Endodermal cell (in vitro differentiated cells): Measurements from ENCODE around the gene FAM216A. TPM values are rescaled to one million over a fixed set of nuclear protein-coding genes. Genes with fewer than 3 reads are reported as not detected.

Source experiments
- DNase-seq: peaks from one replicate; pipeline ENCODE4 v3.0.0-alpha.2; 2017
- H3K27ac ChIP-seq: 2 replicates; pipeline ENCODE4 v1.5.1; 2013; ENCODE audit warnings: mild to moderate bottlenecking, low read depth, low read length, moderate library complexity
- H3K27me3 ChIP-seq: 2 replicates; pipeline ENCODE4 v1.6.1; 2013; ENCODE audit warnings: mild to moderate bottlenecking, low read length, moderate library complexity; ENCODE audit not compliant: insufficient read depth, control insufficient read depth, poor library complexity, severe bottlenecking
- H3K36me3 ChIP-seq: 2 replicates; pipeline ENCODE4 v1.7.0; 2013; ENCODE audit warnings: mild to moderate bottlenecking, low read length, moderate library complexity; ENCODE audit not compliant: control insufficient read depth, insufficient read depth
- H3K4me1 ChIP-seq: one replicate; pipeline ENCODE4 v1.7.0; 2013; ENCODE audit warnings: low read length; ENCODE audit not compliant: control insufficient read depth, insufficient read depth
- H3K4me3 ChIP-seq: 2 replicates; pipeline ENCODE4 v1.5.1; 2013; ENCODE audit warnings: mild to moderate bottlenecking, low read length, moderate library complexity
- H3K9ac ChIP-seq: 2 replicates; pipeline ENCODE4 v1.6.1; 2013; ENCODE audit warnings: mild to moderate bottlenecking, low read length, moderate library complexity; ENCODE audit not compliant: poor library complexity, severe bottlenecking; ENCODE audit errors: extremely low read depth
- H3K9me3 ChIP-seq: 2 replicates; pipeline ENCODE4 v1.6.1; 2013; ENCODE audit warnings: mild to moderate bottlenecking, low read length, moderate library complexity; ENCODE audit not compliant: control insufficient read depth
- H3K27ac Mint-ChIP-seq: 2 replicates; pipeline ENCODE4 v1.8.0; 2020; ENCODE audit warnings: mixed read lengths
- H3K27me3 Mint-ChIP-seq: 2 replicates; pipeline ENCODE4 v1.8.0; 2021; ENCODE audit warnings: mild to moderate bottlenecking, mixed read lengths; ENCODE audit not compliant: insufficient read depth
- H3K36me3 Mint-ChIP-seq: 2 replicates; pipeline ENCODE4 v1.8.0; 2020; ENCODE audit warnings: low read depth, mixed read lengths
- H3K4me1 Mint-ChIP-seq: 2 replicates; pipeline ENCODE4 v1.8.0; 2020; ENCODE audit warnings: mixed read lengths
- H3K4me3 Mint-ChIP-seq: 2 replicates; pipeline ENCODE4 v1.8.0; 2020; ENCODE audit warnings: mild to moderate bottlenecking, moderate library complexity, mixed read lengths
- H3K9me3 Mint-ChIP-seq: 2 replicates; pipeline ENCODE4 v1.8.0; 2020; ENCODE audit warnings: mild to moderate bottlenecking, mixed read lengths
- CTCF ChIP-seq: fragments of 200-600 bp; sonication (generic); conservative IDR thresholded peaks from 2 replicates; pipeline ENCODE4 v1.5.0; 2021; ENCODE audit warnings: antibody characterized with exemption, mild to moderate bottlenecking
- WGBS, 2 experiments: methylation state at CpG; one replicate each; pipeline versions ENCODE4 v1.1.5 to v1.1.7; 2013; ENCODE audit warnings: missing lambda C conversion rate in 2 of 2, mixed read lengths in 1 of 2; ENCODE audit not compliant: insufficient coverage in 1 of 2, insufficient read length in 1 of 2; 5-methylcytosine and 5-hydroxymethylcytosine counted together
- total RNA-seq, 2 donors: library from RNA; stranded (reverse); fragmentation: NEBNext Ultra II Directional in 1 of 2; extraction: Animal tissue kit (Norgen Biotek cat#: 25700) in 1 of 2; gene quantifications; 2 replicates in 1 of 2; 3 replicates in 1 of 2; pipeline ENCODE4 v1.2.1, GENCODE V29; 2021

FAM216A gene
- total RNA-seq, 2 donors from 2014 or later, result 5.5 to 7.2 TPM

- DNase-seq, result no peak
- Mint-ChIP-seq H3K4me3 (no peak overlapping the region), H3K27me3 (peaks cover 19% of the 10 kb centered on the region), H3K27ac (no peak overlapping the region), H3K9me3 (peaks cover 12% of the 10 kb centered on the region), H3K36me3 (no peaks in the 10 kb centered on the region), H3K4me1 (no peaks in the 10 kb centered on the region)
- Histone ChIP-seq H3K36me3 (peaks cover 10% of the 10 kb centered on the region), H3K27me3 (no peaks in the 10 kb centered on the region), H3K4me3 (no peak overlapping the region), H3K27ac (no peak overlapping the region), H3K4me1 (no peaks in the 10 kb centered on the region), H3K9ac (no peak overlapping the region), H3K9me3 (peaks cover 7% of the 10 kb centered on the region)
- no CpG with 5 or more reads among the region's 1 CpG for whole genome bisulfite sequencing, 2 experiments
- no peak for TF ChIP-seq CTCF
Observed at GRCh38 chr12:110503432-110503831, 34.8 kb downstream of the FAM216A start.

DNA sequence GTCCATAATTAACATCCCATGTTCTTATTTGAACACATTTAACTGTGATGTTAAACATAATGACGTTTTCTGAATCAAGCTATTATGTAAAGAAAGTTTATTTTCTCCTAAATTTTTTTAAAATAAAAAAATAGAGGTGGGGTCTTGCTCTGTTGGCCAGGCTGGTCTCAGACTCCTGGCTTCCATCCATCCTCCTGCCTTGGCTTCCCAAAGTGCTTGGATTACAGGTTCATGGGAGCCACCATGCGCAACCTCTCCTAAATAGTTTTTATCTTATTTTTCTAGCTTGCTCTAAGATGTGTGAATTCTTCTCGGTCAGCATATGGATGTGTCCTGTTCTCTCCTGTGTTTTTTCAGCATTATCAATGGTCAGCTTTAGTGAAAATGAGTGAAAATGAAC, 36.7 kb downstream of the FAM216A start:
- H3K4me1 ChIP-seq, result no peaks in the 10 kb centered on the region
- Mint-ChIP-seq H3K4me1 (no peaks in the 10 kb centered on the region), H3K9me3 (peaks cover 12% of the 10 kb centered on the region), H3K27ac (no peak overlapping the region), H3K4me3 (no peak overlapping the region), H3K36me3 (no peaks in the 10 kb centered on the region), H3K27me3 (peaks cover 19% of the 10 kb centered on the region)
- WGBS, 2 experiments, result 50 to 100% methylated on average over 2 of the region's 3 CpGs
- no peaks in the 10 kb centered on the region for H3K36me3 ChIP-seq
- no peak overlapping the region for H3K27ac ChIP-seq
- TF ChIP-seq CTCF, result no peak
- no peak overlapping the region for H3K9ac ChIP-seq
- H3K9me3 ChIP-seq, result peaks cover 7% of the 10 kb centered on the region
- H3K4me3 ChIP-seq, result no peak overlapping the region
- no peak for DNase-seq
- peaks cover 4% of the 10 kb centered on the region for H3K27me3 ChIP-seq

GRCh38 chr12:110508071-110508586, 39.5 kb downstream of the FAM216A start:
- Mint-ChIP-seq H3K4me1 (no peaks in the 10 kb centered on the region), H3K27me3 (peaks cover 9% of the 10 kb centered on the region), H3K9me3 (peaks cover 2% of the 10 kb centered on the region), H3K27ac (no peak overlapping the region), H3K36me3 (no peaks in the 10 kb centered on the region), H3K4me3 (no peak overlapping the region)
- 100% methylated on average over 2 of the region's 4 CpGs for WGBS, 2 experiments
- no peaks in the 10 kb centered on the region for H3K36me3 ChIP-seq
- no peaks in the 10 kb centered on the region for H3K9me3 ChIP-seq
- H3K4me3 ChIP-seq, result no peak overlapping the region
- H3K27ac ChIP-seq, result no peak overlapping the region
- no peak for TF ChIP-seq CTCF
- no peak overlapping the region for H3K9ac ChIP-seq
- DNase-seq, result no peak
- H3K4me1 ChIP-seq, result no peaks in the 10 kb centered on the region
- H3K27me3 ChIP-seq, result peaks cover 10% of the 10 kb centered on the region
